Rectal smooth muscle tissue (tissue), 1 donor: Measurements from ENCODE around the gene ARL5C.

ENCODE experiments used
- H3K27ac ChIP-seq: one replicate; pipeline ENCODE4 v1.7.0; 2013; ENCODE audit warnings: low read depth, low read length, inconsistent platforms
- H3K27me3 ChIP-seq: one replicate; pipeline ENCODE4 v1.7.0; 2013; ENCODE audit warnings: low read length; ENCODE audit not compliant: control insufficient read depth, insufficient read depth
- H3K36me3 ChIP-seq: one replicate; pipeline ENCODE4 v1.7.0; 2013; ENCODE audit warnings: low read length; ENCODE audit not compliant: control insufficient read depth, insufficient read depth
- H3K4me1 ChIP-seq: one replicate; pipeline ENCODE4 v1.7.0; 2013; ENCODE audit warnings: low read length; ENCODE audit not compliant: control insufficient read depth, insufficient read depth
- H3K4me3 ChIP-seq: one replicate; pipeline ENCODE4 v1.7.0; 2013; ENCODE audit warnings: low read length
- H3K9ac ChIP-seq: one replicate; pipeline ENCODE4 v1.7.0; 2013; ENCODE audit warnings: low read length

ARL5C gene

GRCh38 chr17:39165841-39166349 lies at the start of gene ARL5C:
Gene ARL5C, minus strand, starts transcription at chr17:39166161. Its CDS starts 401 bp downstream, at chr17:39165760.
- peak within 1 kb of the TSS; percentile 76 for H3K4me3 ChIP-seq
- no peak within 1 kb of the TSS for H3K9ac ChIP-seq
- H3K27ac ChIP-seq: no peak within 1 kb of the TSS

GRCh38 chr17:39213852-39214251 lies 47.9 kb upstream of the ARL5C start:
- Histone ChIP-seq H3K4me1 (peaks cover 6% of the 10 kb centered on the region), H3K27ac (no peak overlapping the region), H3K27me3 (no peaks in the 10 kb centered on the region), H3K9ac (no peak overlapping the region), H3K4me3 (no peak overlapping the region), H3K36me3 (no peaks in the 10 kb centered on the region)

More at GRCh38 chr17:39165841-39166349, at the start of gene ARL5C:
- Histone ChIP-seq H3K27me3 (no peaks in the 10 kb centered on the region), H3K4me1 (peaks cover 2% of the 10 kb centered on the region), H3K36me3 (no peaks in the 10 kb centered on the region)

- H3K27me3 ChIP-seq: no peaks in the 10 kb centered on the region
- no peak overlapping the region for H3K27ac ChIP-seq
- H3K4me1 ChIP-seq: peaks cover 6% of the 10 kb centered on the region
Measured at GRCh38 chr17:39212841-39213480, 47.0 kb upstream of the ARL5C start.

GRCh38 chr17:39212195-39212810 lies 46.3 kb upstream of the ARL5C start:
- Histone ChIP-seq H3K27ac (no peak overlapping the region), H3K27me3 (no peaks in the 10 kb centered on the region), H3K9ac (no peak overlapping the region), H3K4me3 (no peak overlapping the region), H3K36me3 (no peaks in the 10 kb centered on the region), H3K4me1 (peaks cover 6% of the 10 kb centered on the region)

More at GRCh38 chr17:39212841-39213480, 47.0 kb upstream of the ARL5C start:
- H3K36me3 ChIP-seq: no peaks in the 10 kb centered on the region
- no peak overlapping the region for H3K4me3 ChIP-seq
- H3K9ac ChIP-seq: no peak overlapping the region

GRCh38 chr17:39210093-39210434 lies 44.1 kb upstream of the ARL5C start:
- Histone ChIP-seq H3K27ac (no peak overlapping the region), H3K9ac (no peak overlapping the region), H3K4me3 (peak overlapping the region; percentile 54), H3K4me1 (peaks cover 6% of the 10 kb centered on the region), H3K36me3 (peaks cover under 1% of the 10 kb centered on the region), H3K27me3 (no peaks in the 10 kb centered on the region)

GRCh38 chr17:39209317-39210092 lies 43.5 kb upstream of the ARL5C start:
- Histone ChIP-seq H3K9ac (no peak overlapping the region), H3K27me3 (no peaks in the 10 kb centered on the region), H3K4me1 (peaks cover 6% of the 10 kb centered on the region), H3K27ac (no peak overlapping the region), H3K4me3 (peak overlapping the region; percentile 54), H3K36me3 (peaks cover 5% of the 10 kb centered on the region)

- no peak overlapping the region for H3K9ac ChIP-seq
- H3K27ac ChIP-seq: no peak overlapping the region
- H3K4me3 ChIP-seq: peak overlapping the region; percentile 54
- peaks cover 12% of the 10 kb centered on the region for H3K36me3 ChIP-seq
- no peaks in the 10 kb centered on the region for H3K27me3 ChIP-seq
- peaks cover 6% of the 10 kb centered on the region for H3K4me1 ChIP-seq
Measured at GRCh38 chr17:39208893-39209292, 42.9 kb upstream of the ARL5C start.

GRCh38 chr17:39208136-39208535 lies 42.2 kb upstream of the ARL5C start:
- H3K9ac ChIP-seq: no peak overlapping the region
- H3K4me1 ChIP-seq: peaks cover 6% of the 10 kb centered on the region
- no peaks in the 10 kb centered on the region for H3K27me3 ChIP-seq
- H3K27ac ChIP-seq: no peak overlapping the region
- H3K36me3 ChIP-seq: peaks cover 17% of the 10 kb centered on the region
- no peak overlapping the region for H3K4me3 ChIP-seq

GRCh38 chr17:39205112-39205526 lies 39.2 kb upstream of the ARL5C start:
- no peak overlapping the region for H3K27ac ChIP-seq
- H3K4me1 ChIP-seq: peaks cover 14% of the 10 kb centered on the region
- H3K36me3 ChIP-seq: peaks cover 32% of the 10 kb centered on the region
- no peak overlapping the region for H3K4me3 ChIP-seq
- H3K9ac ChIP-seq: no peak overlapping the region
- H3K27me3 ChIP-seq: no peaks in the 10 kb centered on the region

GRCh38 chr17:39204245-39204644 lies 38.3 kb upstream of the ARL5C start:
- no peak overlapping the region for H3K27ac ChIP-seq
- peaks cover 11% of the 10 kb centered on the region for H3K4me1 ChIP-seq
- H3K4me3 ChIP-seq: no peak overlapping the region

GRCh38 chr17:39200957-39201510 lies 35.1 kb upstream of the ARL5C start:
- Histone ChIP-seq H3K9ac (peak overlapping the region; percentile 98), H3K4me3 (peak overlapping the region; percentile 100), H3K27me3 (no peaks in the 10 kb centered on the region), H3K27ac (peak overlapping the region; percentile 99), H3K4me1 (peaks cover 12% of the 10 kb centered on the region), H3K36me3 (peaks cover 32% of the 10 kb centered on the region)

More at GRCh38 chr17:39204245-39204644, 38.3 kb upstream of the ARL5C start:
- H3K36me3 ChIP-seq: peaks cover 32% of the 10 kb centered on the region
- H3K9ac ChIP-seq: no peak overlapping the region
- no peaks in the 10 kb centered on the region for H3K27me3 ChIP-seq
